ENCODE results near the gene AMZ1.
"Not testable (repeated sequence)": the region's sequence is repeated elsewhere in the genome, so short reads cannot be mapped to it uniquely, and the experiment has no call there.

Gene AMZ1

GRCh38 chr7:2691932-2692439 is 4.0 kb downstream of the AMZ1 start:
- DNase-seq (ENCODE audit: low spot score) = not testable (repeated sequence)

GRCh38 chr7:2692543-2692942 is 4.5 kb downstream of the AMZ1 start:
- no peak for DNase-seq (ENCODE audit: low spot score)

- DNase-seq (ENCODE audit: low spot score) = not testable (repeated sequence)
These were observed 5.6 kb downstream of the AMZ1 start for GRCh38 chr7:2693420-2694121.

GRCh38 chr7:2694122-2694436 is 6.1 kb downstream of the AMZ1 start:
- DNase-seq (ENCODE audit: low spot score) = not testable (repeated sequence)

- no peak for DNase-seq (ENCODE audit: low spot score)
These were observed 10.7 kb downstream of the AMZ1 start for GRCh38 chr7:2698581-2699288.

GRCh38 chr7:2699289-2699620 is 11.3 kb downstream of the AMZ1 start:
- DNase-seq (ENCODE audit: low spot score) = no peak

- DNase-seq (ENCODE audit: low spot score) = no peak
These were observed 12.3 kb downstream of the AMZ1 start for GRCh38 chr7:2700141-2700850.

GRCh38 chr7:2701424-2701823 is 13.4 kb downstream of the AMZ1 start:
- DNase-seq (ENCODE audit: low spot score) = no peak

GRCh38 chr7:2701832-2702593 is 14.0 kb downstream of the AMZ1 start:
- no peak for DNase-seq (ENCODE audit: low spot score)

- no peak for DNase-seq (ENCODE audit: low spot score)
These were observed 14.6 kb downstream of the AMZ1 start for GRCh38 chr7:2702594-2702957.

- no peak for DNase-seq (ENCODE audit: low spot score)
These were observed 17.5 kb downstream of the AMZ1 start for GRCh38 chr7:2705371-2706096.

GRCh38 chr7:2706685-2707126 is 18.7 kb downstream of the AMZ1 start:
- DNase-seq (ENCODE audit: low spot score) = no peak

- no peak for DNase-seq (ENCODE audit: low spot score)
These were observed 19.5 kb downstream of the AMZ1 start for GRCh38 chr7:2707481-2707880.

- DNase-seq (ENCODE audit: low spot score) = no peak
These were observed 20.0 kb downstream of the AMZ1 start for GRCh38 chr7:2708041-2708440.

- DNase-seq (ENCODE audit: low spot score) = no peak
These were observed 20.7 kb downstream of the AMZ1 start for GRCh38 chr7:2708547-2709310.

GRCh38 chr7:2709553-2710285 is 21.7 kb downstream of the AMZ1 start:
- DNase-seq (ENCODE audit: low spot score) = no peak

- DNase-seq (ENCODE audit: low spot score) = no peak
These were observed 22.3 kb downstream of the AMZ1 start for GRCh38 chr7:2710286-2710655.

GRCh38 chr7:2710901-2711551 is 23.0 kb downstream of the AMZ1 start:
- no peak for DNase-seq (ENCODE audit: low spot score)

- no peak for DNase-seq (ENCODE audit: low spot score)
These were observed 24.1 kb downstream of the AMZ1 start for GRCh38 chr7:2711895-2712675.

Measured in hepatic stellate cell (primary cell).